ENCODE data around the gene SMAD1.
A peak's percentile ranks its signal among the peaks of the same experiment; 100 is the strongest.

The SMAD1 gene

GRCh38 chr4:145481164-145481941, at the start of gene SMAD1:
Gene SMAD1 (plus strand): TSS chr4:145481853. CDS start chr4:145514614, 32,761 bp downstream.
- H3K27ac Mint-ChIP-seq, result peak within 1 kb of the TSS; percentile 28
- peak within 1 kb of the TSS; percentile 76 for H3K4me3 Mint-ChIP-seq
- H3K36me3 Mint-ChIP-seq (ENCODE audit: low read depth), result no peaks in the 10 kb centered on the region
- H3K9me3 Mint-ChIP-seq, result no peaks in the 10 kb centered on the region
- H3K27me3 Mint-ChIP-seq (ENCODE audit: low read depth), result peaks cover 33% of the 10 kb centered on the region
- H3K4me1 Mint-ChIP-seq (ENCODE audit: low read depth), result peaks cover 5% of the 10 kb centered on the region

DNA sequence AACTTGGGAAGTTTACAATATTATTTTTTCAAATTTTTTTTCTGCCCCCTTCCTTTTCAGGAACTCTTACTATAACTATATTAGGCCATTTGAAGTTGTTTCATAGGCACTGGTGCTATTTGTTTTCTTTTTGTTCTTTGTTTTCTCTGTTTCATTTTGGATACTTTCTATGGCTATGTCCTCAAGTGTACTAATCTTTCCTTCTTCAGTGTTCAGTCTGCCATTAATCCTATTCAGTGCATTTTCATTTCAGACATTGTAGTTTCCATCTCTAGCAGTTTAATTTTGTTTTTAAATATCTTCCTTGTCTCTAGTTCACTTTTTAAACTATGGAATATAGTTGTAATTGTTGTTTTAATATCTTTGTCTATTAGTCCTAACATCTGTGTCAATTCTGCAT, 48.0 kb upstream of the SMAD1 start:
- Mint-ChIP-seq H3K27ac (no peak overlapping the region), H3K4me1 (ENCODE audit: low read depth) (no peaks in the 10 kb centered on the region), H3K27me3 (ENCODE audit: low read depth) (no peaks in the 10 kb centered on the region), H3K9me3 (no peaks in the 10 kb centered on the region), H3K36me3 (ENCODE audit: low read depth) (no peaks in the 10 kb centered on the region), H3K4me3 (no peak overlapping the region)

DNA sequence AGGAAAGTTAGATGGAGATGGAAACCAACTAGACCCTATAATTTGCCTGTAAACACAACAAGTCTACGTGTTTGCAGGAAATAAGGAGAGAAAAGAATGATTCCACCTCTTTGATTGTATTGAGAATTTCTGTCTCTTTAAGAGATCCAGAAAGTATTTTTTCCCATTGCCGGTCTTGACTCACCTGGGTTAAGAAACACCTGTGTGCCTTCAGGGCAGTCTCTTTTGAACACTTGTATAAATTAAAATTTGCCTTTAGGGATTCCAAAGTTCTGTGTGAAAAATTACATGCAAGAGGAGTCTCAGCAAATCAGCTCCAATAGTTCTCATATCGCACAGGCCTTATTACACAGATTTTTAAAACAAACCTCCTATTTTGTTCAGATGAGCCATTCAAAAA, 46.0 kb upstream of the SMAD1 start:
- Mint-ChIP-seq H3K27me3 (ENCODE audit: low read depth) (no peaks in the 10 kb centered on the region), H3K4me3 (no peak overlapping the region), H3K36me3 (ENCODE audit: low read depth) (no peaks in the 10 kb centered on the region)

GRCh38 chr4:145436114-145436513, 45.5 kb upstream of the SMAD1 start:
- Mint-ChIP-seq H3K36me3 (ENCODE audit: low read depth) (no peaks in the 10 kb centered on the region), H3K27ac (no peak overlapping the region), H3K9me3 (no peaks in the 10 kb centered on the region), H3K4me3 (no peak overlapping the region), H3K27me3 (ENCODE audit: low read depth) (no peaks in the 10 kb centered on the region), H3K4me1 (ENCODE audit: low read depth) (no peaks in the 10 kb centered on the region)

More for the DNA sequence above, 46.0 kb upstream of the SMAD1 start:
- Mint-ChIP-seq H3K27ac (no peak overlapping the region), H3K9me3 (no peaks in the 10 kb centered on the region), H3K4me1 (ENCODE audit: low read depth) (no peaks in the 10 kb centered on the region)

- H3K4me3 Mint-ChIP-seq, result no peak overlapping the region
- no peak overlapping the region for H3K27ac Mint-ChIP-seq
- no peaks in the 10 kb centered on the region for H3K27me3 Mint-ChIP-seq (ENCODE audit: low read depth)
- no peaks in the 10 kb centered on the region for H3K36me3 Mint-ChIP-seq (ENCODE audit: low read depth)
- no peaks in the 10 kb centered on the region for H3K9me3 Mint-ChIP-seq
- H3K4me1 Mint-ChIP-seq (ENCODE audit: low read depth), result no peaks in the 10 kb centered on the region
These were observed 44.9 kb upstream of the SMAD1 start for GRCh38 chr4:145436796-145437195.

GRCh38 chr4:145437466-145437865, 44.2 kb upstream of the SMAD1 start:
- Mint-ChIP-seq H3K4me1 (ENCODE audit: low read depth) (no peaks in the 10 kb centered on the region), H3K4me3 (no peak overlapping the region), H3K27me3 (ENCODE audit: low read depth) (no peaks in the 10 kb centered on the region), H3K27ac (no peak overlapping the region), H3K9me3 (no peaks in the 10 kb centered on the region), H3K36me3 (ENCODE audit: low read depth) (no peaks in the 10 kb centered on the region)

DNA sequence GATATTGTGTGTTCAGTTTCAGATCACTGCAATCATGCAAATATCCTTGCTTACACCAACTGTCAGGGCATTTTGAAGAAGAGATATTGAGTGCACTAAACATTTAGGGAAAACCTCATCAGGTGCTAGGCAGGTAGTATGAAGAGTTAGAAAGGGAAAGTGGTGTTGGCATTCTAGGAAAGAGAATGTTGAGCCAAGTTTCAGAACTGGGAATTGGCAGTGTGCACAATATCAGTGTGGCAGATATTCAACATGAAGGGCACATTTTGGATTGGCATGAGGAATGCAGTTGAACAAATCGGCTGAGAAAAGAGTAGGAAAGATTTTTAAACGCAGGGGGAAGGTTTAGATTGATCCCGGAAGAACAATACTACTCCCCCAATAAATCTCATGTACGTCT, 43.4 kb upstream of the SMAD1 start:
- Mint-ChIP-seq H3K4me3 (no peak overlapping the region), H3K36me3 (ENCODE audit: low read depth) (no peaks in the 10 kb centered on the region), H3K27me3 (ENCODE audit: low read depth) (no peaks in the 10 kb centered on the region), H3K27ac (no peak overlapping the region), H3K9me3 (no peaks in the 10 kb centered on the region), H3K4me1 (ENCODE audit: low read depth) (no peaks in the 10 kb centered on the region)

- H3K36me3 Mint-ChIP-seq (ENCODE audit: low read depth), result no peaks in the 10 kb centered on the region
- no peaks in the 10 kb centered on the region for H3K27me3 Mint-ChIP-seq (ENCODE audit: low read depth)
- no peak overlapping the region for H3K27ac Mint-ChIP-seq
- no peak overlapping the region for H3K4me3 Mint-ChIP-seq
- H3K9me3 Mint-ChIP-seq, result no peaks in the 10 kb centered on the region
- H3K4me1 Mint-ChIP-seq (ENCODE audit: low read depth), result no peaks in the 10 kb centered on the region
These were observed 41.2 kb upstream of the SMAD1 start for GRCh38 chr4:145440292-145441007.

- Mint-ChIP-seq H3K27ac (no peak overlapping the region), H3K27me3 (ENCODE audit: low read depth) (peaks cover 3% of the 10 kb centered on the region), H3K36me3 (ENCODE audit: low read depth) (no peaks in the 10 kb centered on the region), H3K4me1 (ENCODE audit: low read depth) (no peaks in the 10 kb centered on the region), H3K4me3 (no peak overlapping the region), H3K9me3 (no peaks in the 10 kb centered on the region)
These were observed 35.5 kb upstream of the SMAD1 start for GRCh38 chr4:145446184-145446583.

DNA sequence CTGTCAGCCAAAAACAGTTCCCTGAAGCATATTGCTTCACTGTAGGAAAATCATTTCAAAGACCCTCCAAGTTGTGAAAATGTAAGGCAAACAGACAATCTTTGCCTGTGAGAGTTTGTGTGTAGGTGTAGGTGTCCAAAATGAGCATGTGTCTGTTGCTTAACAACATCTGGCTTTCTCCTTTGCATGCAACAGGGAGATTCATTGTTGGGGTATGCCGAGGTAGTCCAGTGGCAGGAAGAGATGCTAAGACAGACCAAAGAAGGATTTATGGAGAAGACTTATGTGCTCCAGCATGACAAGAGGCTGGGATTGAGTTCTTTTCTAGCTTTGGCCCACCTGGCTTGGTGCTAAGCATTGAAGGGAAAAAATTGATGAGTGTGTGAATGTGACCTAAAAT, 29.8 kb upstream of the SMAD1 start:
- Mint-ChIP-seq H3K27ac (no peak overlapping the region), H3K4me3 (no peak overlapping the region), H3K27me3 (ENCODE audit: low read depth) (peaks cover 12% of the 10 kb centered on the region), H3K9me3 (no peaks in the 10 kb centered on the region), H3K36me3 (ENCODE audit: low read depth) (no peaks in the 10 kb centered on the region), H3K4me1 (ENCODE audit: low read depth) (no peaks in the 10 kb centered on the region)

DNA sequence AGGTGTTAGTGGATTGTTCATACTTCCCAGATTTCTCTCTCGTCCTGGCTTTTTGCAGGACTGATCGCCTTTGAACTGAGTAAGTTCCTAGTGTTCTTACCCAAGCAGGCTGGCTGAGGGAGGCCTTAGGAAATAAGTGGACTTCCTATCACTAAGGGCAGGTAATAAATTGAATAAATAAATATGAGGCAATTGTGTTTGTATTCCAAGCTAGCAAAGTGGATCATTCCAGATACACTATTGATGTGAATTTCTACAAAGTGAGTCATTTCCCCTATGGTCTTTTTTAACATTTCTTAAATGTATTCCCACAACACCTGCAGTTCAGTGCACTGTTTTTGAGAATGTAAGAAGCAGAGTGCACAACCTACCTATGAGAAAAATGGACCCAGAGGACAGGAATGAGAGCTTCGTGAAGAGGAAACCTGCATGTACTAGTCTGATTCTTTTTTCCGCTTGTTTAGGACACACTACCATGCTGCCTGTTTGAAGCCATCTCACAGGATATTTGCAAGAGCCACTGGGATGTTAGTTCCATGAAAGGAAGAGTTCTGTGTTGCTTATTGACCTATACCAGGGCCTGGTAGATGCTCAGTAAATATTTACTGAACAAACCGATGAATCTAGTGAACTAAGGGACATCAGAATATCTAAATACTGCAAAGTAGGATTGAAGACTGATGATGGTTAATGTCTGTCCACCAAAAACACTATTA, 29.0 kb upstream of the SMAD1 start:
- H3K27ac Mint-ChIP-seq, result no peak overlapping the region
- H3K36me3 Mint-ChIP-seq (ENCODE audit: low read depth), result no peaks in the 10 kb centered on the region
- no peaks in the 10 kb centered on the region for H3K4me1 Mint-ChIP-seq (ENCODE audit: low read depth)
- peaks cover 12% of the 10 kb centered on the region for H3K27me3 Mint-ChIP-seq (ENCODE audit: low read depth)
- no peaks in the 10 kb centered on the region for H3K9me3 Mint-ChIP-seq
- H3K4me3 Mint-ChIP-seq, result no peak overlapping the region

DNA sequence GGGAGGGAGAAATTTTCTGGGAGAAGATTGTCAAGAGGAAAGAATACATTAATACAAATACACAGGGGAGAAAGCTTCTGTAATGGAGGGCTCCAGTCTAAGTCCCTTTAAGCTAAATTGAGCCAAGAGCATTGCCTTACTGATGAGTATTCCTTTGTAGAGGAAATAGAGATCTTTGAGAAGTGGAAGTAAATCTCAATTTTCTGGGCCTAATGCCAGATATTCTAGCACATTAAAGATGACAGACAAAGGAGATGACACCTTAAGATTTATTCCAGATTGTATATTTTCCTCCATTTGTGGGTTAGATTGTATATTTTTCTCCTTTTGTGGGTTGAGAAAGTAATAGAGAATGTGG, 28.5 kb upstream of the SMAD1 start:
- Mint-ChIP-seq H3K36me3 (ENCODE audit: low read depth) (no peaks in the 10 kb centered on the region), H3K27me3 (ENCODE audit: low read depth) (peaks cover 9% of the 10 kb centered on the region), H3K27ac (no peak overlapping the region), H3K4me1 (ENCODE audit: low read depth) (no peaks in the 10 kb centered on the region), H3K9me3 (no peaks in the 10 kb centered on the region), H3K4me3 (no peak overlapping the region)

GRCh38 chr4:145473203-145473602, 8.4 kb upstream of the SMAD1 start:
- no peaks in the 10 kb centered on the region for H3K27me3 Mint-ChIP-seq (ENCODE audit: low read depth)
- no peak overlapping the region for H3K4me3 Mint-ChIP-seq
- H3K27ac Mint-ChIP-seq, result no peak overlapping the region
- peaks cover 2% of the 10 kb centered on the region for H3K36me3 Mint-ChIP-seq (ENCODE audit: low read depth)
- H3K4me1 Mint-ChIP-seq (ENCODE audit: low read depth), result no peaks in the 10 kb centered on the region
- H3K9me3 Mint-ChIP-seq, result peaks cover 11% of the 10 kb centered on the region

DNA sequence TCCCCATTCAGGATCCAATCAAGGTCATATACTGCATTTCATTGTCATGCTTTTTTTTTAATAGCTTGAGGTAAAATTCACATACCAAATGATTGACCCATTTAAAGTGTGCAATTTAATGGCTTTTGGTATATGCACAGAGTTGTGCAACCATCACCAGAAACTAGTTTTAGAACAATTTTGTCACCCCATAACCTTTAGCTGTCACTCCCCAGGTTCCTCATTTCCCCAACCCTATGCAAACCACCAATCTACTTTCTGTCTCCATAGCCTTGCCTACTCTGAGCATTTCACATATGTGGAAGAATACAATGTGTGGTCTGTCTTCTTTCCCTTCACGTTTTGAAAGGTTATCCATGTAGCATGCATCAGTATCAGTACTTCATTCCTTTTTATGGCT, 1.4 kb upstream of the SMAD1 start:
- H3K4me3 Mint-ChIP-seq, result peak overlapping the region; percentile 76
- H3K36me3 Mint-ChIP-seq (ENCODE audit: low read depth), result no peaks in the 10 kb centered on the region
- no peaks in the 10 kb centered on the region for H3K9me3 Mint-ChIP-seq
- H3K27ac Mint-ChIP-seq, result no peak overlapping the region
- peaks cover 23% of the 10 kb centered on the region for H3K27me3 Mint-ChIP-seq (ENCODE audit: low read depth)
- H3K4me1 Mint-ChIP-seq (ENCODE audit: low read depth), result peaks cover 5% of the 10 kb centered on the region

DNA sequence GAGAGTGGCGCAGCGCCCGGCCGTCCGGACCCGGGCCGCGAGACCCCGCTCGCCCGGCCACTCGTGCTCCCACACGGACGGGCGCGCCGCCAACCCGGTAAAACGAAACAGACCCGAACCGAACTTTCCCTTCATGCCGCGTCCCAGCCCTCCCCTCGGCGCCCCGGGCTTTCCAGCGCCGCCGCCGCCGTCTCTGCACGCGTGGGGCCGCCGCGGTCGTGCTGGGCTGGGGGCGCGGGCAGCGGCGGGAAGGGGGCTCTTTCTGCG, 222 bp downstream of the SMAD1 start:
- no peaks in the 10 kb centered on the region for H3K9me3 Mint-ChIP-seq
- no peak overlapping the region for H3K4me3 Mint-ChIP-seq
- no peaks in the 10 kb centered on the region for H3K36me3 Mint-ChIP-seq (ENCODE audit: low read depth)
- peaks cover 38% of the 10 kb centered on the region for H3K27me3 Mint-ChIP-seq (ENCODE audit: low read depth)
- peaks cover 5% of the 10 kb centered on the region for H3K4me1 Mint-ChIP-seq (ENCODE audit: low read depth)
- no peak overlapping the region for H3K27ac Mint-ChIP-seq

Data from T-helper 1 cell treated with Interleukin-12 subunit alpha and Interleukin-12 subunit beta and Interleukin-4 antibody, amounts not matched to agents 30 μg/mL and 1 μg/mL, for 36 hours (primary cell).